ENCODE measurements around the gene PLA2G5.

- TF ChIP-seq CTCF (IDR thresholded peaks at IDR 0.05; ENCODE audit: low read depth, low read length, poor library complexity, severe bottlenecking) (no peak), EZH2phosphoT487 (IDR thresholded peaks at IDR 0.05; ENCODE audit: borderline replicate concordance, low read length) (no peak)
These were observed 44.1 kb downstream of the PLA2G5 start for GRCh38 chr1:20114021-20114648.
